ENCODE results near the gene SPOCK2.

DNA sequence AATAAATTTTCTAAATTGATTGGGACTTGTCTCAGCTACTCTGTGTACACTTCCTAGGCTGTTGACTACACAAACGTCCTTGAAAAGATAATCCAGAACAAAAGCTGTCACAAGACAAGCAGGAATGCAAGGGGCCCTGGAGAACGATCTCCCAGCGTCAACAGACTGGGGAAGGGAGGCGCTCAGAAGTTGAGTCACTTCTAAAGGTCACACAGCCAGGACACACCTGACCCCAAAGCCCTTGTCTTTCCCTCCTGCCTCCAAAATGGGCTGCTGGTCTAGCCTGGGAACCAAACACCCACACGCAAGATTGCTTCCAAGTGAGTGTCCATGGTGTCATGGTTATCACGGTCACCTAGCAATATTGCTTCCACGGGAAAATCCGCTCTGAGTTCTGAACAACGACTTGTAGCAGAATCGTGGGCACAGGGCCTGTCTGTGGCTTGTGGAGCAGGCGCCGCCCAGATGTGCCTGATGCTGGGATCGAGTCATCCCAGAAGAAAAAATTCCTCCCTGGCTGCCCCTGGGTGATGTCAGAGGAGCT is 49.8 kb downstream of the SPOCK2 start:
- TF ChIP-seq POLR2A (IDR thresholded peaks at IDR 0.05), result no peak
- TF ChIP-seq, protein P1, sequence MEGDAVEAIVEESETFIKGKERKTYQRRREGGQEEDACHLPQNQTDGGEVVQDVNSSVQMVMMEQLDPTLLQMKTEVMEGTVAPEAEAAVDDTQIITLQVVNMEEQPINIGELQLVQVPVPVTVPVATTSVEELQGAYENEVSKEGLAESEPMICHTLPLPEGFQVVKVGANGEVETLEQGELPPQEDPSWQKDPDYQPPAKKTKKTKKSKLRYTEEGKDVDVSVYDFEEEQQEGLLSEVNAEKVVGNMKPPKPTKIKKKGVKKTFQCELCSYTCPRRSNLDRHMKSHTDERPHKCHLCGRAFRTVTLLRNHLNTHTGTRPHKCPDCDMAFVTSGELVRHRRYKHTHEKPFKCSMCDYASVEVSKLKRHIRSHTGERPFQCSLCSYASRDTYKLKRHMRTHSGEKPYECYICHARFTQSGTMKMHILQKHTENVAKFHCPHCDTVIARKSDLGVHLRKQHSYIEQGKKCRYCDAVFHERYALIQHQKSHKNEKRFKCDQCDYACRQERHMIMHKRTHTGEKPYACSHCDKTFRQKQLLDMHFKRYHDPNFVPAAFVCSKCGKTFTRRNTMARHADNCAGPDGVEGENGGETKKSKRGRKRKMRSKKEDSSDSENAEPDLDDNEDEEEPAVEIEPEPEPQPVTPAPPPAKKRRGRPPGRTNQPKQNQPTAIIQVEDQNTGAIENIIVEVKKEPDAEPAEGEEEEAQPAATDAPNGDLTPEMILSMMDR (IDR thresholded peaks at IDR 0.05), result no peak
